VCaP (cell line): ENCODE data around the gene LCE3B.
"Not testable (repeated sequence)": the region's sequence is repeated elsewhere in the genome, so short reads cannot be mapped to it uniquely, and the experiment has no call there.

Experiments used
- H3K27ac ChIP-seq: fragments of 450-650 bp; 2 replicates; pipeline ENCODE4 v1.5.1; 2017
- TF ChIP-seq, protein P1 (sequence below): fragments of 450-650 bp; conservative IDR thresholded peaks from 2 replicates; pipeline ENCODE4 v1.5.1; 2017; ENCODE audit warnings: mild to moderate bottlenecking, moderate library complexity

The LCE3B gene, protein sequence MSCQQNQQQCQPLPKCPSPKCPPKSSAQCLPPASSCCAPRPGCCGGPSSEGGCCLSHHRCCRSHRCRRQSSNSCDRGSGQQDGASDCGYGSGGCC

DNA sequence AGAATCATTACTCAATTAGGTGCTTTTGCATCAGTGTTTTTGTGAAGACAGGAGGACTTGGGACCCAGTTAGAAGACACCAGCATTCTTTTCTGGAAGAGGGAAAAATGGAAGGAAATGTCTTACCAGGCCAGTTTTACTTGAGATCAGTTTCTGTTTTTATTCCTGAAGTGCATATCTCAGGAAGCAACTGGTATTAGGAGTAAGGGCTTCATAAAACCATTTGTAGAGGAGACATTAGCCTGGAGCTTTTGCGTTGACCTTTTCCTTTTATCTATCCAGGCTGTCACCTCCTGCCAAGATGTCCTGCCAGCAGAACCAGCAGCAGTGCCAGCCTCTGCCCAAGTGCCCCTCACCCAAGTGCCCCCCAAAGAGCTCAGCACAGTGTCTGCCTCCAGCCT, at the start of gene LCE3B:
TSS of gene LCE3B (plus strand) at position 301 of the 400 bp plus-strand sequence. CDS start at position 301, 0 bp downstream.
- TF ChIP-seq, protein P1, sequence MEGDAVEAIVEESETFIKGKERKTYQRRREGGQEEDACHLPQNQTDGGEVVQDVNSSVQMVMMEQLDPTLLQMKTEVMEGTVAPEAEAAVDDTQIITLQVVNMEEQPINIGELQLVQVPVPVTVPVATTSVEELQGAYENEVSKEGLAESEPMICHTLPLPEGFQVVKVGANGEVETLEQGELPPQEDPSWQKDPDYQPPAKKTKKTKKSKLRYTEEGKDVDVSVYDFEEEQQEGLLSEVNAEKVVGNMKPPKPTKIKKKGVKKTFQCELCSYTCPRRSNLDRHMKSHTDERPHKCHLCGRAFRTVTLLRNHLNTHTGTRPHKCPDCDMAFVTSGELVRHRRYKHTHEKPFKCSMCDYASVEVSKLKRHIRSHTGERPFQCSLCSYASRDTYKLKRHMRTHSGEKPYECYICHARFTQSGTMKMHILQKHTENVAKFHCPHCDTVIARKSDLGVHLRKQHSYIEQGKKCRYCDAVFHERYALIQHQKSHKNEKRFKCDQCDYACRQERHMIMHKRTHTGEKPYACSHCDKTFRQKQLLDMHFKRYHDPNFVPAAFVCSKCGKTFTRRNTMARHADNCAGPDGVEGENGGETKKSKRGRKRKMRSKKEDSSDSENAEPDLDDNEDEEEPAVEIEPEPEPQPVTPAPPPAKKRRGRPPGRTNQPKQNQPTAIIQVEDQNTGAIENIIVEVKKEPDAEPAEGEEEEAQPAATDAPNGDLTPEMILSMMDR = no peak

DNA sequence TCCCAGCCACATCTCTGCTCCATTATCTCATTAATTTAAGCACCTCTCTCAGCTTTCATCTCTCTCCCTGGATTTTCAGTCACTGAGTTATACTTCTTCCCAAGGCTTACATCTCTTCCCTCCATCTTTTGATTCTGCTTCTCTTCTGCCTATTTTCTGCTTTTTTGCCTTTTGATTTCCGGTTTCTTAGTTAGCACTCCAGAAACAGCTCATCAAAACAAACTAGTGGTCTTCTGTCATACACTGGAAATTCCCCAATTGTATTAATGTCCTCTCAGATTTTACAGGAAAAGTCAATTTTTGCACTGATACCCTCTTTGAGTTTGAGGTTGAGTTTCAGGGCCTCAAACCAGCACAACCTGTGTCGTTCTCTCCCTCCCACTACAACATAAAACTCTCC, 48.5 kb upstream of the LCE3B start:
- H3K27ac ChIP-seq = no peak overlapping the region
- TF ChIP-seq, protein P1 = no peak

More for the DNA sequence above, at the start of gene LCE3B:
- no peak within 1 kb of the TSS for H3K27ac ChIP-seq

DNA sequence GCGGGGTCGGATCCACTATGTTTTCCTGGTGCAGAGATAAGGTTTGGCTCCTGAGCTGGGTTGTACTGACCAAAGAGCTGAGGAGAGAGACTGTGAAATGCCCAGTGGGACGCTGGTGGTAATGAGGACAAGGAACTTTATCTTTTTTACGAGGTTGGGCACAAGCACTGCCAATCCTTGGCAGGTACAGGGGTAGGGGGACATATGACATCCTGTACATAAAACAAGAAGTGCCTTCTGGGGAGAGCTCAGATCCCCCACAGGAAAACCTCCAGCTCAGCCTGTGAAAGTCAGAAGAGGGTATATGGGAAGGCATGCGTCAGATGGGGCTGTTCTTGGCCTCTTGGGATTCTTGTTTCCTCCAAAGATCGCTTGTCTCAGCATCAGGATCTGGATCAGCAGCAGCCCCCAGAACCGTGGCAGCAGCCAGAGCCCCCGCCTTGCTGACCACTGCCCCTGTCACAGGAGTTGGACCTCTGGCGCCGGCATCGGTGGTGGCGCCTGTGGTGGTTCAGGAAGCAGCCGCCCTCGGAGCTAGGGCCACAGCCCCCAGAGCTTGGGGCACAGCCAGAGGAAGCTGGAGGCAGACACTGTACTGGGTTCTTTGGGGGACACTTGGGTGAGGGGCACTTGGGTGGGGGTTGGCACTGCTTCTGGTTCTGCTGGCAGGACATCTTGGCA, 47.9 kb upstream of the LCE3B start:
- H3K27ac ChIP-seq = no peak overlapping the region
- TF ChIP-seq, protein P1 = no peak

DNA sequence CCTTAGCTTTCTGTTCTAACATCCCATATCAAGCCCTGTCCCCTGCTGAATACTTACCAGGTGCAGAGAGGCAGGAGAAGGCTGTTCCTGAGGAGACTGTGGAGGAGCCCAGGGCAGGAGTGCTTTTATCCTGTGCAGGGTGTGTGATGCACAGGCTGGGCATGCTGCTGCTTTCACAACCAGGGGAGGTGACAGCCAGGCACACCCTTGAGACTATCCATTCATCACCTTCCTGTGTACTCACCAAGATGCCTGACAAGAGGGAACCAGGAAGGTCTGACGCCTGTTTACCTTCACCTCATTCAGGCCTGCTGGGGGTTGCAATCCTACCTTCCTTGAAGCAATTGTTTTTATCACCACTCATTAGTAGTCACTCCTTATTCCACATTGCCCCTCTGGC, 46.9 kb upstream of the LCE3B start, which contains the start of gene LCE3E:
TSS of gene LCE3E (minus strand) at position 100 of the 400 bp plus-strand sequence. CDS start 572 bp downstream, outside the sequence.
- TF ChIP-seq, protein P1 = no peak
- no peak within 1 kb of the TSS for H3K27ac ChIP-seq

DNA sequence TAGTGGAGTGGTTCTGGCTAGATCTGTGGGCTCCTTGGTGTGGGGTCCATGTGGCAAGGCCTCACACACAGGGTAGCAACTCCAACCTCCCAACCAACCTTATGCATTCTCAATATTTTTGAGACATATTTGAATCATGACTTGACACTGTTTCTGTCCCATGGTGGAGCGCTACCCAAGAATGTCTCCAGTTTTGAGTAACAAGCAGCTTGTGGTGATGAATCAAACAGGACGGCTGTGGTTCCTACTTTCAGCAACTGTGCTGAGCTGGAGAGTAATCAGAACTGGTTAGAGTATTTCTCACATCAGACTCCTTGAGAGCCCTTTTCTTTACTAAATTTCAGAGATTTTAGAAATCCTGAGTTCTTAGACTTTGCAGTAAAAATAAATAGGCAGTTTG, 36.4 kb upstream of the LCE3B start:
- TF ChIP-seq, protein P1 = no peak
- H3K27ac ChIP-seq = no peak overlapping the region

DNA sequence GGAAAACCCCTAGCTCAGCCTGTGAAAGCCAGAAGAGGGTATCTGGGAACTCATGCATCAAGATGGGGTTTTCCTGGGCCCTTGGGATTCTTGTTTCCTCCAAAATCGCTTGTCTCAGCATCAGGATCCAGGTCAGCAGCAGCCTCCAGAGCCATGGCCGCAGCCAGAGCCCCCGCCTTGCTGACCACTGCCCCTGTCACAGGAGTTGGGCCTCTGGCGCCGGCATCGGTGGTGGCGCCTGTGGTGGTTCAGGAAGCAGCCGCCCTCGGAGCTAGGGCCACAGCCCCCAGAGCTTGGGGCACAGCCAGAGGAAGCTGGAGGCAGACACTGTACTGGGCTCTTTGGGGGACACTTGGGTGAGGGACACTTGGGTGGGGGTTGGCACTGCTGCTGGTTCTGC, 34.1 kb upstream of the LCE3B start:
- H3K27ac ChIP-seq = not testable (repeated sequence)

DNA sequence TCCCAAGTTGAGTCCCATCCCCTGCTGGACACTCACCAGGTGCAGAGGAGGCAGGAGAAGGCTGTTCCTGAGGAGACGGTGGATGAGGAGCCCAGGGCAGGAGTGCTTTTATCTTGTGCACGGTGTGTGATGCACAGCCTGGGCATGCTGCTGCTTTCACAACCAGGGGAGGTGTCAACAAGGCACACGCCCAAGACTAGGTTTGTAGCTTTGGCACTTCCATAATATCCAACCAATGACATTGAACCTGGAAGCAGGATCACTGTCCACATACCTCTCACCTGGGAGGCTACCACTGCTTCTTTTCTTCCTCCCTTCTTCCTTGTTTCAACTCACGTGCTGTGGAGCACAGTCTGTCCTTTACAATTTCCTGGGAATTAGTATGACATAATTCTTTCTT, 33.2 kb upstream of the LCE3B start, which contains the start of gene LCE3D:
TSS of gene LCE3D (minus strand) at position 84 of the 400 bp plus-strand sequence. CDS start 580 bp downstream, outside the sequence.
- TF ChIP-seq, protein P1 = no peak
- no peak within 1 kb of the TSS for H3K27ac ChIP-seq

DNA sequence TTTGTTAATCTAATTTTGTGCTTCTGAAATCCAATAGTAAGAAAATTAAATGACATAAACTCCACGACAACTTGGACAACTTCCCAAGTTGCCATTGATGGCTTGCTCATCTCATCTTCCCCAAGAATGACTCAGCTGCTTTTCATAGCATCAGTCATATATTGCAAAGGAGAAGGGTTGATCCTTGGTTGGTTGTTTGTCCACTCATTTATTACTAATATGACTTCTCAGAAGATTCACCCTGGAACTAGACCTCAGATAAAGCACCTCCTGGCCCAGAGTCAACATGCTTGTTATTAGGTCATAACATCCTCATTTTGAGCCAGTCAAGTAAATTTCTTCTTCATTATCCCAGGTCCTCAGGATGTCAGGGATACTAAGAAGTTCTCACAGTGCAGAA, 31.0 kb upstream of the LCE3B start:
- TF ChIP-seq, protein P1 = no peak

More for the DNA sequence above, 31.0 kb upstream of the LCE3B start:
- H3K27ac ChIP-seq = no peak overlapping the region
